HuH-7 (cell line): ENCODE results near the gene PROC.
A peak's percentile ranks its signal among the peaks of the same experiment; 100 is the strongest.

ENCODE experiments used
- DNase-seq: peaks from one replicate; pipeline ENCODE4 v3.0.0; 2011; ENCODE audit warnings: low spot score

PROC gene

DNA sequence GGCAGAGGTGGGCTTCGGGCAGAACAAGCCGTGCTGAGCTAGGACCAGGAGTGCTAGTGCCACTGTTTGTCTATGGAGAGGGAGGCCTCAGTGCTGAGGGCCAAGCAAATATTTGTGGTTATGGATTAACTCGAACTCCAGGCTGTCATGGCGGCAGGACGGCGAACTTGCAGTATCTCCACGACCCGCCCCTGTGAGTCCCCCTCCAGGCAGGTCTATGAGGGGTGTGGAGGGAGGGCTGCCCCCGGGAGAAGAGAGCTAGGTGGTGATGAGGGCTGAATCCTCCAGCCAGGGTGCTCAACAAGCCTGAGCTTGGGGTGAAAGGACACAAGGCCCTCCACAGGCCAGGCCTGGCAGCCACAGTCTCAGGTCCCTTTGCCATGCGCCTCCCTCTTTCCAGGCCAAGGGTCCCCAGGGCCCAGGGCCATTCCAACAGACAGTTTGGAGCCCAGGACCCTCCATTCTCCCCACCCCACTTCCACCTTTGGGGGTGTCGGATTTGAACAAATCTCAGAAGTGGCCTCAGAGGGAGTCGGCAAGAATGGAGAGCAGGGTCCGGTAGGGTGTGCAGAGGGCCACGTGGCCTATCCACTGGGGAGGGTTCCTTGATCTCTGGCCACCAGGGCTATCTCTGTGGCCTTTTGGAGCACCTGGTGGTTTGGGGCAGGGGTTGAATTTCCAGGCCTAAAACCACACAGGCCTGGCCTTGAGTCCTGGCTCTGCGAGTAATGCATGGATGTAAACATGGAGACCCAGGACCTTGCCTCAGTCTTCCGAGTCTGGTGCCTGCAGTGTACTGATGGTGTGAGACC, at the start of gene PROC:
PROC (plus strand) TSS at position 128 of the 812 bp plus-strand sequence. CDS start 1,516 bp downstream, outside the sequence.
- peak; percentile 74 for DNase-seq

DNA sequence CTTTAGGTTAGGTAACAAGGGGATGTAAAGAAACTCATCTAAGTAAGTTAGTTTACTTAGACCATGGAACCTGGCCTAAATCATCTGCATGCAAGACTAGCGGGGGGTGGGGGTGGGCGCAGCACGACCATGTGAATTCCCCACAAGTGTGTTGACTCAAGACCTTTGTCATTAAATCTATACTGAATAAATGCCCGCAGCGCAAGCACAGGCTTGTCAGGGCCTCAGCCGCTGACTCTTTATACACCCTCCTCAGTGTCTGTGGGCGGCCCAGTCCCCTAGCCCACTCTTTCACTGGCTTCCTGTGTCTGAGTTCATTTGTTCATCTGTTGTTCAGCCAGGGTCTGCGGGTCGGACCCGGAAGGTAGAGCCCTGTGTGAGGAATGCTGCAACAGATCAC, 48.2 kb upstream of the PROC start:
- no peak for DNase-seq

DNA sequence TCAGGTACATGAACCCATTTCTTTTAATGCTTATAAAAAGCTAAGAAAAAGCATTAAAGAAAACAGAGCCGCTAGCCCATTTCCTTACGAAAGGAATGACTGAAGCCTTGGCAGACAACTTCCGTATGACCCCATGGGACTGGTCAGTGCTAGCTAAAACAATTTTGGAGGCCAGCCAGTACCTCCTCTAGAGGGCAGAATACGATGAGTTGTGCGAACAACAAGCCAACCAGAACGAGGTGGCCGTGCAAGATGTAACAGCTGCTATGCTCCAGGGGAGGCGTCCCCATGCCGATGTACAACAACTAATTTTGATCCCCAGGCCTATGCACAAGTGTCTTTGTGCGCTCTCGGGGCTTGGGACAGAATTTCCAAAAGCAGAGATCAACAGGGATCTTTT, 47.2 kb upstream of the PROC start:
- DNase-seq: no peak

DNA sequence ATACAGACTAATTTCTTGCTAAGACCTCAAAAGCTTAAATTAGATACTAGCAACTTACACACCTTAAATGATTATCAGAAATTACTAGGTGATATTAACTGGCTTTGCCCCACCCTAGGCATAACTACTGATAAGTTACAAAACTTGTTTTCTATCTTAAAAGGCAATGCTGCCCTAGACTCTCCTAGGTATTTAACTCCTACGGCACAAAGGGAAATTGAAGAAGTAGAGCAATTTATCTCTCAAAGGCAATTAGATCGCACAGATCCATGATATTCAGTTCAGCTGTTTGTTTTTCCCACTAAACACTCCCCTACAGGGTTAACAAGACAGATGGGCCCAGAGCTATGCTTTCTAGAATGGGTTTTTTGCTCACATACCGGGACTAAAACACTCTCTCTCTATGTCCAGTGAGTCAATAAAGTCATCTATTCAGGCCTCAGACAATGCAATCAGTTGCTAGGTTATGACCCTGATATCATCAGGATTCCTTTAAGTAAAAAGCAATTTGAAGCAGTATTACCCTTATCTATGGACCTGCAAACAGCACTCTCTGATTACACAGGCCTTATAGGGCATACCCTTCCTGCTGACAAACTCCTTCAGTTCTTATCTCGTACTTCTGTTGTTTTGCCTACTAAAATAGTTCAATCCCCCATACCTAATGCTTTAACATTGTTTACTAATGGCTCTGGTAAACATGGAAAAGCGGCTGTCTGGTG, 44.7 kb upstream of the PROC start:
- no peak for DNase-seq

DNA sequence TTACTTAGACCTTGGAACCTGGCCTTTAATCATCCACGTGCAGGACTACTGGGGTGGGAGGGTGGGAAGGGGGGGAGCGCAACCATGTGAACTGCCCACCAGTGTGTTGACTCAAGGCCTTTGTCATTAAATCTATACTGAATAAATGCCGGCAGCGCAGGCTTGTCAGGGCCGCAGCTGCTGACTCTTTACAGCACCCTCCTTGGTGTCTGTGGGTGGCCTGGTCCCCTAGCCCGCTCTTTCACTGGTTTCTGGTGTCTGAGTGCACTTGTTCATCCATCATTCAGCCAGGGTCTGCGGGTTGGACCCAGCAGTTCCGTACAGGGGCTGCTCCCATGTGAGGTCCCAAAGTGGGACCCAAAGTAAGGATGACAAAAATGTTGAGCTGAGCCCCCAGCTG, 42.0 kb upstream of the PROC start:
- DNase-seq: no peak

DNA sequence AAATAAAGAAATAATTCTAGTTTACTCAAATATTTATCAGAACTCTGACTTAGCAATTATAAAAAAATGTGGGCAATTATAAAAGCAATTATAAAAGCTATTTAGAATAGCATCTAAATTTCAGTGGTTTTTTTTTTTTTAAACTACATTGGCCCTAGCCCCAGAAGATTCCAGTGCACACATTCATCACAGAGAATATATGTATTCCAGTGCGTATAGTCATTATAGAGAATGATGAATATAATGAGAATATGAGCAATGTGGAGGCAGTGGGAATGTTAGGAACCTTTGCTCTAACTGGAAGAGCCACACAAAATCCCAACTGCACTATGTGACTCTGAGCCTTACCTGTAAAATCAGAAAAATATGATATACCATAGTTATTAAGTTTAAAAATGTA, 41.0 kb upstream of the PROC start:
- no peak for DNase-seq

DNA sequence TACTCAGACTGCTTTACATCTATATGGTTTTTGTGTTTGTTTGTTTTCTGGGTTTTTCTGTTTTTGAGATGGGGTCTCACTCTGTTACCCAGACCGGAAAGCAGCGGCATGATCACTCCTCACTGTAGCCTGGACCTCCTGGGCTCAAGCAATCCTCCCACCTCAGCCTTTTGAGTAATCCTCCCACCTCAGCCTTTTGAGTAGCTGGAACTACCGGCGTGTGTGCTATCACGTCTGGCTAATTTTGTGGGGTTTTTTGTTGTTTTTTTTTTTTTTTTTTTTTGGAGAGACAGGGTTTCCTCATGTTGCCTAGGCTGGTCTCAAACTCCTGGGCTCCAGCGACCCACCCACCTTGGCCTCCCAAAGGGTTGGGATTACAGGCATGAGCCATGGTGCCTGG, 39.5 kb upstream of the PROC start:
- DNase-seq: no peak

DNA sequence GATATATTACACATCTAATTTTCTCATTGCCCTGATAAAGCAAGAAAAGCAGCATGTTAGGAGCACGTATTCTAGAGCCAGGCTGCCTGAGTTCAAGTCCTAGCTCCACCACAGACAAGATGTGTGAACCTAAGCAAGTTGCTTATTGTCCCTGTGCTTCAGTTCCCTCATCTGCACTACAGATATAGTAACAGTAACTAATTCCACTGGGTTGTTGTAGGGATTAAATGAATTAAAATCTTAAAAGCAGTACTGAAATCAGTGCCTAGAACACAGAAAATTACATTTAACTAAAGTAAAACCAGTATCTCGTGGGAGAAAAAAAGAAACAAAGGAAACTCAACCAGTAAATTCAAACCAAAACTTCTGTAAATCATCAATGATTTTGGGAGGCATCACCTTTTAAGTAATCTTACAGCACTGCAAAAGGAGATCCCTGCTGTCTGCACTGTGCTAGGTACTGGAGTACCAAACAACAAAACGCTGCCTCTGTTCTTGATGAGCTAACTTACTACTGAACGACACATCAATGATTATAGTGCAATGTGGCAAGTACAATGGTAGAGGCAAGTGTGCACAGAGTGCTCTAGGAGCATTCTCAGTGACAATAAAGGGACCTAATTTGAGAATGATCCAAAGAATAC, 38.4 kb upstream of the PROC start:
- DNase-seq: no peak

DNA sequence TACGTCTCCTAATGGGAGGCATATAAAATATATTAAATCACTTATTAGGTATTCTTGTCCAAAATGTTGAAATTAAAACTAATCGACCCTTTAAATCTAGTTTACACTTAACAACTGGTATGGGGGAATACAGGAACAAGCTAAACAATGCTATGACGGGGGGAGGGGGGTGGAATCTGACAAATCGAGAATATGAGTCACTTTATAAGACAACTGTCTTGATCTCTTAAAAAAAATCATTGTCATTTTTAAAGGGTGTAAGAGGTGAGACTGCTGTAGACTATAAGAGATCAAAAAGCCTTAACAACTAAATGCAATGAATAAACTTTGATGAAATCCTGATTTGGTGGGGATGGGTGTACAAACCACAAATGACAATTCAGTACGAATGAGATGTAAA, 36.5 kb upstream of the PROC start:
- DNase-seq: no peak

DNA sequence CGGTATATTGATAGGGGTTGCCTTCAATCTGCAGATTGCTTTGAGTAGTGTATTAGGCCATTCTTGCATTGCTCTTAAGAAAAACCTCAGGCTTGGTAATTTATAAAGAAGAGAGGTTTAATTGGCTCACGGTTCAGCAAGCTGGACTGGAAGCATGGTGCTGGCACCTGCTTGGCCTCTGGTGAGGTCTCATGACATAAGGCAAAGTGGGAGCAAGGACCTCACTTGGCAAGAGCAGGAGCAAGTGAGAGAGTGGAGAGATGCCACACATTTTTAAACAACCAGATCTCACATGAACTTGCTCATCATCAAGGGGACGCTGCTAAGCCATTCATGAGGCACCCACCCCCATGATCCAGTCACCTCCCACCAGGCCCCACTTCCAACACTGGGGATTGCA, 35.4 kb upstream of the PROC start:
- no peak for DNase-seq

DNA sequence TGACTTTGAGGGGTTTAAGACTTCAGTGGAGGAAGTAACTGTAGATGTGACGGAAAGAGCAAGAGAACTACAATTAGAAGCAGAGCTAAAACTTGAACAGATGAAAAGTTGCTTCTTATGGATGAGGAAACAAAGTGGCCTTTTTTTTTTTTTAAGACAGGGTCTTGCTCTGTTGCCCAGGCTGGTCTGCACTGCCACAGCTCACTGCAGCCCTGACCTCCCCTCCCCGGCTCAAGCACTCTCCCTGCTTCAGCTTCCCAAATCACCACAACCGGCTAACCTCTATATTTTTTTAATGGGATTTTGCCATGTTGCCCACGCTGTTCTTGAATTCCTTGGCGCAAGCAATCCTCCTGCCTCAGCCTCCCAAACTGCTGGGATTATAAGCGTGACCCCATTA, 33.7 kb upstream of the PROC start:
- DNase-seq: no peak

DNA sequence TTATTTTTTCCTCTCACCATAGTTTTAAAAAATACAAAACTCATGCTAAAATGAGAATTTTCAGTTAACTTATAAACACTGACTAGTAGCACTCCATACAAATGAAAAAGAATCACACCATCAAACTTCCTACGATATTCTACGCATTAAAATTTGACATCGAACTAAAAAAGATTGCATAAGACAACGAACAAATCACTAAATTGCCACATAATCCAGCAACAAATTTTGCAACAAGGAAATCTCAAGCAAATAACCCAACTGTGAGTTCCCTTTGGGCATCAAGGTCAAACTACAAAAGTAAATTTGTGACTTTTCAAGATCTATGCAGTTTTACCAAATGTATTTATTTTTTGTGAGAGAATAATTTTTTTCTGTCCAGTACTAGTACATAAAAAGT, 32.0 kb upstream of the PROC start:
- no peak for DNase-seq

DNA sequence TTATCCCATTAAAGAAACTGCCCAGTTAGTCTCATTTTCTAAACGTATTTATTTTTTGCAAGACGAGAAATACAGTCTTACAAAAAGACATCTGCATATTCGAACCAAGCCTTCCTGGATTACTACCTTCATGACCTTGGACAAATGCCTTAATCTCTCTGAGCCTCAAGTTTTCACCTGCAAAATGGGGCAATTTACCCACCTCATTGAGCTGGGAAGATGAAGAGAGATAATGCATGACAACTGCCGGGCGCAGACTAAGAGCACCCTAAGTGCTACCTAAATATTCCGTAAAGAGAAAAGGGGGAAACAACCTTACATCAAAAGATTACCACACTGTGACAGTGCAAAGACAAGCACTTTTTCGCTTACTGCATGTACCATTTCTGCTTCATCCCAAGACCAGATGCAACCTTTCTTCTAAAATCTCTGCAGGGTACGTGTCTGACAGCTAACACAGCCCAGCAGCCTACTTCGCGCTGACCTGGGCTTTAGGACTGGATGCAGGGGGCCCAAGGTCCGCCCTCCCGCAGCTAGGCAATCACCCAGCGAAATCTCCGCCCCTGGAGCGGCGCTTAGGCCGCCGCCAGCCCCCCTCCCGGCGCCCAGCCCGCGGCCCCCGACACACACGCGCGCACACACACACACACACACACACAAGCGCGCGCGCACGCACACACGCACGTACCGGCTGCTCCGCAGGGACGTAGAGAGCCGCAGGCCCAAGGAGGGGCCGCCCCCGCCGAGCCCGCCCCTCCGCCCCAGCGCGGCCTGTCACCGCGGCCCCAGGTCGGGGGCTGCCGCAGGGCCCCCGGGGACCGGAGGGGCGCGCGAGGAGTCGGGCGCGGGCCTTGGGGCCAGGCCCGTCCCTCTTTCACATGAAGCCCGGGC, 31.2 kb upstream of the PROC start:
- peak; percentile 70 for DNase-seq

DNA sequence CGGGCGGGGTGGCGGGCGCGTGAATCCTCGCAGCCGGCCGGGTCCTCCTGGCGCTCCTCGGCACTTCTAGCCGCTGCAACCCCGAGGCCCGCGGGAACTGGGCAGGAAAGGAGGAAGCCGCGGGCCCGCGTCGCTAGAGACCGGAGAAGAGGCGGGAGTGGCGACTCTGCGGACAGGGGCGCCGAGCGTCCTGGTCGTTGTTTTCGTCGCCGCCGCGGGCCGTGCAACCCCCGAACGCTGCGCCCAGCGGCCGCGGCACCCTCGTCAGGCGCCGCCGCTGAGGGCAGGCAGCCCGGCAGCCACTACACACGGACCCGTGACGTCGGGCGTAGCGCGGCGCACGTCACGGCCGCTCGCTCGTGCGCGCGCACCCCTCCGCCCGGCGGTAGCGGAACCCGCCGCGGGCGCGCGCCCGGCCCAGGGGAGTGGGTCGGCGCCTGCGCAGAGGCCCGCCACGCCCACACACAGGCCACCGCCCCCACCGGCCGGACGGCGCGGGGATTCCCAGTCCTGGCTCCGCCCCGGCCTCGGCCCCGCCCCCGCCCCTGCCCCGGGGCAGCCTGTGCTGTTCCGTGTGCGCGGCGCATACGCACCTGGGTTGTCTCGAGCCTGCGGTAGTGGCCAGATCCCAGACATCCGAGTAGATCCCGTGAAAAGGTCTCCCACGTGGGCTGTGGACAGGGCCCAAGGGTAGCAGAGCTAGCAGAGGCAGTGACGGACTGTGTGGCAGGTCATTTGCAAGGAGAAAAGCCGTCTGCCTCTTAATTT, 30.4 kb upstream of the PROC start, which contains the start of gene MAP3K2:
MAP3K2 (minus strand) TSS at position 321 of the 768 bp plus-strand sequence. CDS start 44,846 bp downstream, outside the sequence.
- peak; percentile 96 for DNase-seq

DNA sequence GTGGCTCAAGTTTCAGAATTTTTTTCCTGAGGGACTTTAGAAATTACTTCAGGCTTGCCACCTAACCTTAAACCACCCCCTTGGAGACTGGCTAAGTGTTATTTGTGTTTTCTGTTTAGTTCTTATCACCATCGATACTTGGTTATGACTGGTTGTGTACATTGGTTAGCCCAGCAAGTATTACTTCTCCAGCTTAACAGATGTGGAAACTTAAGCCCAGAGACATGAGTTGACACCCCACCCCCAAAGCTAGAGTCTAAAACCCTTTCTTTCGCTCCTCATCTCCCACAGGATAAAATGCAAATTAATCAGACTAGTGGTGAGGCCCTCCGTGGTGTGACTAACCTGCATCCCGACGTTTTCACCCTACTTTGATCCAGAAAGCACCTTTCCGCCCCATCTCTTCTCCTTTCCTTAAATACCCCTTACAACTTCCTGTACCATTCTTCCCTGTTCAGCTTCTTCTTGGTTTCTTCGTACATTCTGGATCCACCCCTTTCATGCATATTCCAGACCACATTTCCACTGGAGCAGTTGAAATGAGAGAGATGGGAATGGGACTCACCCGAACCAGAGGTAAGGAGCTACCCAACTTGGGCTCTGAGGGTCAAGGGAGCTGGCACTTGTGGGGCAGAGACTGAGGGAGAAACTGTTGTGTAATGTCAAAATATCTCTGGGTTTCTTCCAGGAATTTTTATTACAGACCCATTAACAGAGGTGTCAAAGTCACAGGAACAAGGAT, 29.6 kb upstream of the PROC start:
- DNase-seq: no peak

DNA sequence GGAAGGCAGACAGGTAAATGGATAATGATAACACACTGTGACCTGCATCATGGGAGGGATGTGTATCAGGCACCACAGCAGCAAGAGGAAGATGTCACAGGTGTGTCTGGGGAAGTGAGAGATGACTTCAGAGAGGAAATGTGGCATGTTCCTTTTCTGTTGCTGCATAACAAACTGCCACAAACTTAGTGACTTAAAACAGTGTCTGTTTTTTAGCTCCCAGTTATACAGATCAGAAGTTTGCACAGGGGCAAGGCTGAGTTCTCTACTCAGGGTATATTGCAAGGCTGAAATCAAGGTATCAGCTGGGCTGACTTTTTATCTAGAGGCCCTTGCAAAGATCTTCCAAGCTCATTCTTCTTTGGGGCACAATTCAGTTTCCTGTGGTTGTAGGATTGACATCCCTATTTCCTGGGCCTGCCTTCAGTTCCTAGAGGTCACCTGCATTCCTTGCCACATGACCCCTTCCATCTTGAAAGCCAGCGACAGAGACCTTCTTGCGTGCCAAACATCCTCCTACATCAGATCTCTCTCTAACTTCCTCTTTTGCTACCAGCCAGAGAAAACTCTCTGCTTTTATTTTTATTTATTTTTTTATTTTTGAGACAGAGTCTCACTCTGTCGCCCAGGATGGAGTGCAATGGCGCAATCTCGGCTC, 28.3 kb upstream of the PROC start:
- DNase-seq: no peak

DNA sequence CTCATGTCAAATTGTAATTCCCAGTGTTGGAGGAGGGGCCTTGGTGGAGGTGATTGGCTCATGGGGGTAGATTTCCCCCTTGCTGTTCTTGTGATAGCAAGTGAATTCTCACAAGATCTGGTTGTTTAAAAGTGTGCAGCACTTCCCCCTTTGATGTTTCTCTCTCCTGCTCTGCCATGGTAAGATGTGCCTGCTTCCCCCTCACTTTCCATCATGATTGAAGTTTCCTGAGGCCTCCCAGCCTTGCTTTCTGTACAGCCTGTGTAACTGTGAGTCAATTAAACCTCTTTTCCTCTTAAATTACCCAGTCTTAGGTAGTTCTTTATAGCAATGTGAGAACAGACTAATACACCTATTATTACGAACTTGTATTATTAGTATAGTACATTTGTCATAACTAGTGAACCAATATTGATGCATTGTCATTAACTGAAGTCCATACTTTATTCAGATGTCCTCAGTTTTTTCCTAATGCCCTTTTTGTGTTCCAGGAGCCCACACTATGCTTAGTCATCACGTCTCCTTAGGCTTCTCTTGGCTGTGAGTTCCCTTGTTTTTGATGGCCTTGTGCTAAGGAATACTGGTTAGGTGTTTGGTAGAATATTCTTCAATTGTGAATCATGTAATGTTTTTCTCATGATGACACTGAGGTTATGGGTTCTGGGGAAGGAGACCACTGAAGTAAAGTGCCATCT, 25.9 kb upstream of the PROC start:
- DNase-seq: no peak

DNA sequence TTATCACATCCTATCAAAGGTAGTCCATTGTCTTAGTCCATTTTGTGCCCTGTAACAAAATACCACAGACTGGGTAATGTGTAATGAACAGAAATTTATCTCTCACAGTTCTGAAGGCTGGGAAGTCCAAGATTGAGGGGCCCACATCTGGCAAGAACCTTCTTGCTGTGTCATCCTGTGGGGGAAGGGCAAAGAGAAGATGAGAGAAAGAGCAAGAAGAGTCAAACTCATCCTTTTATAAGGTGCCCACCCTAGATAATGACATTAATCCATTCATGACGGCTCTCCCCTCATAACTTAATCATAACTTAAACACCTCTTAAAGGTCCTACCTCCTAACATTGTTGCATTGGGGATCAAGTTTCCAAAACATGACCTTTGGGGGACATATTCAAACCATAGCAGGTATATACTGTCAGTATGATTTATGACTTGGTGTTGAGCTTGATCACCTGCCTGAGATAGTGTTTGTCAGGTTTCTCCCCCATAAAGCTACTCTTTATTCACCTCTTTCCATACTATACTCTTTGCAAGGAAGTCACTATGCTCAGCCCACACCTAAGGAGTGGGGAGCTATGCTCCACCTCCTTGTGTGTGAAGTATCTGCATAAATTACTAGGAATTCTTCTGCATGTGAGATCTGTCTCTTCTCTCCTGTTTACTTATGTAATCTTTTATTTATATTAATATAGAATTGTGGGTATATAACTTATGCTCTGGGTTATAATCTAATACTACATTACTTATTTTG, 25.2 kb upstream of the PROC start:
- DNase-seq: no peak

DNA sequence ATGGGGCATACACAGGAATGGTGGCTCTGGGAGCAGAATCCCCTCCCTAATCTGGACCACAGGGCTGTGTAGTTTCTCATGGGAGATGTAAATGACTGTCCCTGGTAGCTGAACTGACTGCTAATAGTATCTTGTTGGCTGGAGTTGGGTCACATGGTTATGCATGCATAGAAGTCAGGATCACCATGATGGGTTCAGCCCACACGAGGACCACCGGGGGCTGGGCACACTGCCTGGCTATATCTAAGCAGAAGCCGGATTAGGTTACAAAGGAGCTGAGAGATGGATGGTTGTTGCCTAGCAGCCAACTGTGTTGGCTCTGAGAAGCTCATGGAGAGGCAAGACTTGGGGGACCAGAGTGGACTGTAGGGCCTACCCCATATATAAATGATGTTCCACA, 23.7 kb upstream of the PROC start:
- no peak for DNase-seq
